ENCODE measurements around the gene SORCS3.

SORCS3 gene

DNA sequence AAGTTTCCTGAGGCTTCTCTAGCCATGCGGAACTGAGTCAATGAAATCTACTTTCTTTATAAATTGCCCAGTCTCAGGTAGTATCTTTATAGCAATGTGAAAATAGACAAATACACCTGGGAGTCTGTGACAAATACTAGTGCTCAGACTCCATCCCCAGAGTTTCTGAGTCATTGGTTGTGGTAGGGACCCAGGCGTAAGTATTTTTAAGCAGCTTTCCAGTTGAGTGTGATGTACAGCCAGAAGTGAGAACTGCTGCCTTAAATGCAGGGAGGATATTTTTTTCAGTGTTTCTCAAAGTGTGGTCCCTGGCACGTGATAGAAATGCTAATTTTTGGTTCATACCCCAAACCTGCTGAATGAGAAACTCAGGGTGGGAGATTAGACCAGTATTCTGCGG, 121.7 kb downstream of the SORCS3 start:
- H3K27ac ChIP-seq = no peak overlapping the region
- H4K20me1 ChIP-seq = no peaks in the 10 kb centered on the region
- H3K4me3 ChIP-seq = no peak overlapping the region
- H3K9me3 ChIP-seq = no peaks in the 10 kb centered on the region
- H3K4me2 ChIP-seq = no peak overlapping the region
- no peak for TF ChIP-seq Cebpa-rat (IDR thresholded peaks at IDR 0.05)
- H3K36me3 ChIP-seq = no peaks in the 10 kb centered on the region
- no peaks in the 10 kb centered on the region for H3K4me1 ChIP-seq
- H3K27me3 ChIP-seq = no peaks in the 10 kb centered on the region
- no peak overlapping the region for H3K9ac ChIP-seq

DNA sequence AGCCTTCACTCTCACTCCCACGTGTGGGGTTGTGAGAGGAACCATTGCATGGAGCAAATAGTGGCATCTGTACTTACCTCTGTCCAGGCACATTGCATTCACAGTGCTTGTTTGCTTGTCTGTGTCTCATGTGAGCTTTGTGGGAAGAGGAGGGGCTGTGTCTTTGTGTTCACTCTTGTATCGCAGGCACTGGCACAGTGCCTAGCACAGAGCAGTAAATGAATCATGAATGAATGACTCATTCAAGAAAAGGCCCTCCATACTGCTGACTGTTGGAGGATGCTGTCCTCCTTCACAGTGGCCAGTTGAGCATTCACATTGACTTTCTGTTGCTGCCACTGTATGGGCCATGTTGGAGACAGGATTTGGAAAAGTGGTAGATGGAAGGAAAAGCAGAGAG, 125.3 kb downstream of the SORCS3 start:
- no peak for TF ChIP-seq Cebpa-rat (IDR thresholded peaks at IDR 0.05)
- Histone ChIP-seq H3K9ac (no peak overlapping the region), H4K20me1 (no peaks in the 10 kb centered on the region), H3K4me3 (no peak overlapping the region), H3K27me3 (no peaks in the 10 kb centered on the region), H3K4me2 (no peak overlapping the region), H3K27ac (no peak overlapping the region), H3K4me1 (no peaks in the 10 kb centered on the region), H3K9me3 (no peaks in the 10 kb centered on the region), H3K36me3 (no peaks in the 10 kb centered on the region)

DNA sequence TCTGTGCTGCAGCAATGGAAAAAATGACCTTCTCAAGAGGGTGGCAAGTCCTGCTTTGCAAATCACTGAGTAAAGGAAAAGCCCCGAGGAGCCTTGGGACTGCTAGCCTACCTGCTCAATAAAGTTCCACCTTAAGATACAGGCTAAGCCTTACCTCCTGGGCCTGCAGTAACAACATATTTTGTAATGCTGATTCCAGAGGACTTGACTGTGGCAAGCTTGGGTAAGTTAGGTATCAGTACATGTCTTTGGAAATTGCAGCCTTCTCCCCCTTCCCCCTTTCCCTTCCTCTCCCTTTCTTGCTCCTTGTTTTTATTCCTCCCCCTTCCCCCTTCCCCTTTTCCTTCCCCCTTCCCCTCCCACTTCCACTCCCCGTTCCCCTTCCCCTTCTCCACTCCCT, 126.2 kb downstream of the SORCS3 start:
- Histone ChIP-seq H3K36me3 (no peaks in the 10 kb centered on the region), H3K9me3 (no peaks in the 10 kb centered on the region), H4K20me1 (no peaks in the 10 kb centered on the region), H3K4me1 (no peaks in the 10 kb centered on the region), H3K4me2 (no peak overlapping the region), H3K9ac (no peak overlapping the region), H3K27ac (no peak overlapping the region), H3K4me3 (no peak overlapping the region), H3K27me3 (no peaks in the 10 kb centered on the region)
- TF ChIP-seq Cebpa-rat (IDR thresholded peaks at IDR 0.05) = no peak

DNA sequence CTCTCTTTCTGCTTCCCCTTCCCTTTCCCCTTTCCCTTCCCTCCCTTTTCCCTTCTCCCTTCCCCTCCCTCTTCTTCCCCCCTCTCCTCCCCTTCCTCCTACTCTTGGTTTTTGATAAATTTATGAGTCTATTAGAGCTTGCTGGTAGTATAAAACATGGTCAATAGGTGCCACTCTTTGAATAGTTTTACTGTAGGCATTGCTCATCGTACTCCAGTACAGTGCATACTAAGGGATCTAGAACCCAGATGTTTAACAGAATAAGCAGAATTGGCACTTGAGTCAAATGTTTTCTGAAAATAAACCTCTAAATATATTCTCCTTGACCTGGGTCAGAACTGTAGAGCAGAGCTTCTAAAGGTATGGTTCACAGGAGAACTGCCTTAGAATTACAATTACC, 126.7 kb downstream of the SORCS3 start:
- Histone ChIP-seq H3K9me3 (no peaks in the 10 kb centered on the region), H3K27me3 (no peaks in the 10 kb centered on the region), H3K4me3 (no peak overlapping the region), H4K20me1 (no peaks in the 10 kb centered on the region), H3K27ac (no peak overlapping the region), H3K4me1 (no peaks in the 10 kb centered on the region), H3K4me2 (no peak overlapping the region), H3K9ac (no peak overlapping the region), H3K36me3 (no peaks in the 10 kb centered on the region)
- TF ChIP-seq Cebpa-rat (IDR thresholded peaks at IDR 0.05) = no peak

DNA sequence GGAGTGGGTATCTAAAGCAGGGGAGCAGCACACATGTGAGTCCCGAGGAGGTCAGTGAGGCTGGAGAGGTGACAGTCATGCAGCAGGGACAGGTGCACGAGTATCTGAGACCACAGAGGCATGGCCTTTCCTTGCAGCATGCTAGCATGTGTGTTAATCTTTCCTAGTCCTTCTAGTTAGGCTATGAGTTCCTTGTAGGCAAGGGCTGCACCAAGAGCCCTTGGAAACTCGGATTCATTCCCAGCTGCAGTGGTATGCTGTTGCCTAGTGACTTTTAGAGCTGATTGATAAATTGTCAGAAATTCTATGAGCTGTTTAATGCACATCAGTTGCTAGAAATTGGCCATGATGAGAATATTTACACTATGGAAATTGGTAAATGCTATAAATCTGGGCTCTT, 132.0 kb downstream of the SORCS3 start:
- H3K4me1 ChIP-seq = no peaks in the 10 kb centered on the region
- H3K4me3 ChIP-seq = no peak overlapping the region
- H3K9me3 ChIP-seq = no peaks in the 10 kb centered on the region
- no peak overlapping the region for H3K27ac ChIP-seq
- H3K9ac ChIP-seq = no peak overlapping the region
- H3K36me3 ChIP-seq = no peaks in the 10 kb centered on the region
- no peak overlapping the region for H3K4me2 ChIP-seq
- no peaks in the 10 kb centered on the region for H3K27me3 ChIP-seq
- no peak for TF ChIP-seq Cebpa-rat (IDR thresholded peaks at IDR 0.05)
- H4K20me1 ChIP-seq = no peaks in the 10 kb centered on the region

DNA sequence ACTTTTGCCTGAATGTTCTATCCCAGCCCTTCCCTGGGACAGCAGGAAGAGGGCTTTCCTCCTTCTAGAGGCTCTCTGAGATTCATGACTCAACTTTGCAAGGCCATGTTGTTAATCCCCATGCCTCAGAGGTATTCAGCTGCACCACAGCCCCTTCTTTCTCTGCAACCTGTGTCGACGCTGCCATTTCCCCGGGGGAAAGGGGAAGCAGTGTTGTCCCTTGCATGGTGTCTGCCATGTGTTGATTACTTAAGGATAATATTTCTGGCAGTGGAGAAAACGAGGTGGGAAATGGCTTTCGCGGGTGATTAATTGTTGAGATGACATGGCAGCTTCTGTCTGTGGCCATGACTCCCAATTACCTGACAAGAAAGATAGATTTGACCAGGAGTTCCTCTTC, 133.1 kb downstream of the SORCS3 start:
- no peaks in the 10 kb centered on the region for H3K9me3 ChIP-seq
- H3K27me3 ChIP-seq = no peaks in the 10 kb centered on the region
- H3K4me2 ChIP-seq = no peak overlapping the region
- no peaks in the 10 kb centered on the region for H3K4me1 ChIP-seq
- H3K27ac ChIP-seq = no peak overlapping the region
- no peak for TF ChIP-seq Cebpa-rat (IDR thresholded peaks at IDR 0.05)
- no peak overlapping the region for H3K9ac ChIP-seq
- no peaks in the 10 kb centered on the region for H4K20me1 ChIP-seq
- H3K4me3 ChIP-seq = no peak overlapping the region
- H3K36me3 ChIP-seq = no peaks in the 10 kb centered on the region

DNA sequence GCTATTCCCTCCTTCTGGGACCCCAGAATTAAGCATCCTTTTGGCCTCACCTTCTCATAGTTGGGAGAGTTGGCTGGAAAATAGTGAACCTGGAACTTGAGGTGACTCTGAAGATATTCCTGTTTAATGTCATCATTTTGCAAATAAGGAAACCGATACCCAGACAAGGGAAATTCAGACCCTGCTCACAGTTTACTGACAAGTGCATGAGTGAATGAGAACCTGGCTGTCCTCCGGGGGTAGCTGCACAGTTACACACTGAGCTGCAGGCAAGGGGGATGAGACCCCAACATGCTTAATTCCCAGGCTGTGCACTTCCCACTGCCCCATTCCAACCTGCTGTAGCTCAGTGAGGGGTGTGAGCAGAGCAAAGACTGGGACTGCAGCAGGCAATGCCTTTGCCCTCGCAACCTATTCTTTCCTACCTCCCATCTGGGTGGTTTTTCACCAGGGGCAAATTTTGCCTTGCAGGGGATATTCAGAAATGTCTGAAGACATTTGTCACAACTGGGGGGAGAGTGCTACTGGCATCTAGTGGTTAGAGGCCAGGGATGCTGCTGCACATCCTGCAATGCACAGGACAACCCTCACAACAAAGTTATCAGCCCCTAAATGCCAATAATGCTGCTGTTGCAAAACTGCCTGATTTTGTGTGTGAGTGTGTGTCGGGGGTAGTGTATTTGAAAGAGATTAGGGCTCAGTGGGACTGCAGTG, 136.2 kb downstream of the SORCS3 start:
- H3K4me1 ChIP-seq = no peaks in the 10 kb centered on the region
- no peaks in the 10 kb centered on the region for H4K20me1 ChIP-seq
- H3K4me2 ChIP-seq = no peak overlapping the region
- H3K9me3 ChIP-seq = no peaks in the 10 kb centered on the region
- TF ChIP-seq Cebpa-rat (IDR thresholded peaks at IDR 0.05) = no peak
- no peaks in the 10 kb centered on the region for H3K27me3 ChIP-seq
- H3K36me3 ChIP-seq = no peaks in the 10 kb centered on the region
- no peak overlapping the region for H3K9ac ChIP-seq
- H3K27ac ChIP-seq = no peak overlapping the region
- H3K4me3 ChIP-seq = no peak overlapping the region

DNA sequence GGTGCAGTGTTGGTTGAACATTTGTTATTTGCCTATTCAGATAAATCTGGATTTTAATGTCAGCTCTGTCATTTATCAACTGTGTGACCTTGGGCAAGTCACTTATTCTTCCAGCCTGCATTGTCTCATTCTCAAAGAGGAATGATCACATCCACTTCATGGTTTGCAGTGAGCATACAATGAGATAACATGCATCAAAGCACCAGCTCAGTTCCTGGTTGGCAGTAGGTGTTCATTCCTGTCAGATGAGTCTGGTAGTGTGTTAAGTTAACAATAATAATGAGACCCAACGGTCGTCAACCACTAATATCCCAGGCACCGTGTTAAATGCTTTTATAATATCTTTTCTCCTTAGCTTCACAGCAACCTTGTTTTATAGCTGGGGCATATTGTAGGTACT, 137.3 kb downstream of the SORCS3 start:
- TF ChIP-seq Cebpa-rat (IDR thresholded peaks at IDR 0.05) = no peak
- Histone ChIP-seq H3K9me3 (no peaks in the 10 kb centered on the region), H3K9ac (no peak overlapping the region), H3K27me3 (no peaks in the 10 kb centered on the region), H3K4me2 (no peak overlapping the region), H3K4me3 (no peak overlapping the region), H3K27ac (no peak overlapping the region), H4K20me1 (no peaks in the 10 kb centered on the region), H3K36me3 (no peaks in the 10 kb centered on the region), H3K4me1 (no peaks in the 10 kb centered on the region)

DNA sequence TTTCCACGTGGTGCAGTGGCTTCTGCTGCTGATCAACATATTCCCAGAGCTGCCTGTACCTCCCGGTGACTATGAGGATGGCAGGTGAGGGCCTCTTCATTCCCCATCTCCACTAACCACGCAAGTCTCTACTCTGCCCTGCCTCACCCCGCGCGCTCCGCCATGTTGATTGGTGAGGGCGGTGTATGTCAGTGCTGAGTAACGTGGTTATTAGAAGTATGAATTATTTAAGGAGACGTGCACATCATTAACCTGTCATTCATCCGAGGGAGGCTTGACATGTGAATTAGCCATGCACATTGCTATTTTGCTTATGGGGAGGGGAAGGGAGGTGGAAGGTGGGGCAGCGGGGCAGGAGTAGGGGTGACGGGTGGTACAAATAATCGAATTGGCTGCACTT, 138.6 kb downstream of the SORCS3 start:
- Histone ChIP-seq H3K4me1 (no peaks in the 10 kb centered on the region), H4K20me1 (no peaks in the 10 kb centered on the region), H3K4me3 (no peak overlapping the region), H3K27me3 (no peaks in the 10 kb centered on the region), H3K36me3 (no peaks in the 10 kb centered on the region), H3K27ac (no peak overlapping the region), H3K9ac (no peak overlapping the region), H3K9me3 (no peaks in the 10 kb centered on the region), H3K4me2 (no peak overlapping the region)
- TF ChIP-seq Cebpa-rat (IDR thresholded peaks at IDR 0.05) = no peak

DNA sequence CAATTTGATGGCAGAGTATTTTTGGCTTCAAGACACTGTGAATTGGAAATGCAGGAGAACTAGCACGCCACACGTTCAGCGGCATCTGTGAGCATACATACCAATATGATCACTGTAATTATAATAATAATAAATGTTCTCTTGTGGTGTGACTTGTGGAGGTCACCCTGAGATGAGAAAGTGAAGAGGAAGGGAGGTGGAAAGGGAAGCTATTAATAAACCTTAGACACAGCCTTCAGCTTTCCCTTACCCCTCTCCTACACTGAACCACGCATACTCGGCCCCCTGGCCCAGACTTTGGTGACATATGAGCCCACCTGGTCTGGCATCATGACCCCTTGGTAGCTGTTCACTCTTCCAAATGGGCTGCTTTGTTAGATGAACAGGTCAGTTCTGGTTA, 139.1 kb downstream of the SORCS3 start:
- Histone ChIP-seq H3K4me1 (no peaks in the 10 kb centered on the region), H3K27ac (no peak overlapping the region), H3K27me3 (no peaks in the 10 kb centered on the region), H3K36me3 (no peaks in the 10 kb centered on the region), H4K20me1 (no peaks in the 10 kb centered on the region), H3K4me3 (no peak overlapping the region), H3K9ac (no peak overlapping the region), H3K4me2 (no peak overlapping the region), H3K9me3 (no peaks in the 10 kb centered on the region)
- no peak for TF ChIP-seq Cebpa-rat (IDR thresholded peaks at IDR 0.05)
